Peyer's patch (tissue), 4 donors: Measurements from ENCODE around the gene SLC16A13. TPM values are rescaled to one million over a fixed set of nuclear protein-coding genes. Genes with fewer than 3 reads are reported as not detected.

ENCODE experiments used
- DNase-seq, 3 donors: peaks; one replicate each; pipeline ENCODE4 v3.0.0-alpha.2; 2017 to 2019
- H3K27ac ChIP-seq, 4 donors: fragments of 200-600 bp; sonication (generic); one replicate each; pipeline ENCODE4 v1.5.1; 2016 to 2019
- H3K27me3 ChIP-seq, 2 donors: fragments of 200-600 bp; sonication (generic); one replicate each; pipeline ENCODE4 v1.5.1; 2019
- H3K36me3 ChIP-seq, 3 donors: fragments of 200-600 bp; sonication (generic); one replicate each; pipeline ENCODE4 v1.5.1; 2016 to 2019
- H3K4me1 ChIP-seq, 4 donors: fragments of 200-600 bp; sonication (generic); one replicate each; pipeline ENCODE4 v1.5.1; 2016 to 2019
- H3K4me3 ChIP-seq, 4 donors: fragments of 200-600 bp; sonication (generic); 1 replicate in 3 of 4; 2 replicates in 1 of 4; pipeline ENCODE4 v1.5.1; 2016 to 2019; ENCODE audit warnings: mild to moderate bottlenecking in 1 of 4
- H3K9me3 ChIP-seq, 4 donors: fragments of 200-600 bp; sonication (generic); one replicate each; pipeline ENCODE4 v1.5.1; 2016 to 2019; ENCODE audit warnings: mild to moderate bottlenecking in 1 of 4
- POLR2A ChIP-seq, 2 donors: fragments of 450-650 bp; IDR thresholded peaks; one replicate each; pipeline ENCODE4 v1.5.1; 2017; ENCODE audit warnings: antibody characterized with exemption in 2 of 2, mild to moderate bottlenecking in 2 of 2, moderate library complexity in 2 of 2
- total RNA-seq, 4 donors: library from RNA; depleted of rRNA; stranded (reverse); fragments of >200 nt; gene quantifications; one replicate each; pipeline ENCODE4 v1.1.0, GENCODE V29; 2016
- TF ChIP-seq, protein P1 (sequence below), 6 experiments: fragments of 450-650 bp in 4 of 6; fragments of 200-600 bp in 2 of 6; sonication (generic) in 1 of 6; IDR thresholded peaks; one replicate each; pipeline ENCODE4 v1.5.1; 2017 to 2019; ENCODE audit warnings: antibody characterized with exemption in 6 of 6, mild to moderate bottlenecking in 3 of 6, moderate library complexity in 1 of 6

SLC16A13 gene
- total RNA-seq, 4 donors from 2014 or later, result 7.5 to 16.4 (median 8.8) TPM

DNA sequence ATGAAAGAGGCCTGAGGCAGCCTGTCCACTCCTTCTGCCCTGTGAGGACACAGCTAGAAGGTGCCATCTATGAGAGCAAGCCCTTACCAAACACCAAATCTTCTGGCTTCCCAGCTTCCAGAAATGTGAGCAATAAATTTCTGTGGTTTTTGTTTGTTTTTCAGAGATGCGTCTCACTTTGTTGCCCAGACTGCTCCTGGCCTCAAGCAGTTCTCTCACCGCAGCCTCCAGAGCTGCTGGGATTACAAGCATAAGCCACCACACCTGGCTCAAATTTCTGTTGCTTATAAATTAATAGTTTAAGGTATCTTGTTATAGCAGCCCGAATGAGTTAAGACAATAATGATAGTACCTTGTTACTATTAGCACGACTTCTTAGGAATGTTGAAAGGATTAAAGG, 20.6 kb downstream of the SLC16A13 start:
- DNase-seq, result no peak
- no peaks in the 10 kb centered on the region for H3K4me1 ChIP-seq
- no peaks in the 10 kb centered on the region for H3K36me3 ChIP-seq
- H3K27ac ChIP-seq, result no peak overlapping the region
- no peaks in the 10 kb centered on the region for H3K9me3 ChIP-seq
- TF ChIP-seq, protein P1, sequence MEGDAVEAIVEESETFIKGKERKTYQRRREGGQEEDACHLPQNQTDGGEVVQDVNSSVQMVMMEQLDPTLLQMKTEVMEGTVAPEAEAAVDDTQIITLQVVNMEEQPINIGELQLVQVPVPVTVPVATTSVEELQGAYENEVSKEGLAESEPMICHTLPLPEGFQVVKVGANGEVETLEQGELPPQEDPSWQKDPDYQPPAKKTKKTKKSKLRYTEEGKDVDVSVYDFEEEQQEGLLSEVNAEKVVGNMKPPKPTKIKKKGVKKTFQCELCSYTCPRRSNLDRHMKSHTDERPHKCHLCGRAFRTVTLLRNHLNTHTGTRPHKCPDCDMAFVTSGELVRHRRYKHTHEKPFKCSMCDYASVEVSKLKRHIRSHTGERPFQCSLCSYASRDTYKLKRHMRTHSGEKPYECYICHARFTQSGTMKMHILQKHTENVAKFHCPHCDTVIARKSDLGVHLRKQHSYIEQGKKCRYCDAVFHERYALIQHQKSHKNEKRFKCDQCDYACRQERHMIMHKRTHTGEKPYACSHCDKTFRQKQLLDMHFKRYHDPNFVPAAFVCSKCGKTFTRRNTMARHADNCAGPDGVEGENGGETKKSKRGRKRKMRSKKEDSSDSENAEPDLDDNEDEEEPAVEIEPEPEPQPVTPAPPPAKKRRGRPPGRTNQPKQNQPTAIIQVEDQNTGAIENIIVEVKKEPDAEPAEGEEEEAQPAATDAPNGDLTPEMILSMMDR (IDR thresholded peaks at IDR 0.05), result no peak
- TF ChIP-seq POLR2A (IDR thresholded peaks at IDR 0.05), result no peak
- no peak overlapping the region for H3K4me3 ChIP-seq
- no peaks in the 10 kb centered on the region for H3K27me3 ChIP-seq

DNA sequence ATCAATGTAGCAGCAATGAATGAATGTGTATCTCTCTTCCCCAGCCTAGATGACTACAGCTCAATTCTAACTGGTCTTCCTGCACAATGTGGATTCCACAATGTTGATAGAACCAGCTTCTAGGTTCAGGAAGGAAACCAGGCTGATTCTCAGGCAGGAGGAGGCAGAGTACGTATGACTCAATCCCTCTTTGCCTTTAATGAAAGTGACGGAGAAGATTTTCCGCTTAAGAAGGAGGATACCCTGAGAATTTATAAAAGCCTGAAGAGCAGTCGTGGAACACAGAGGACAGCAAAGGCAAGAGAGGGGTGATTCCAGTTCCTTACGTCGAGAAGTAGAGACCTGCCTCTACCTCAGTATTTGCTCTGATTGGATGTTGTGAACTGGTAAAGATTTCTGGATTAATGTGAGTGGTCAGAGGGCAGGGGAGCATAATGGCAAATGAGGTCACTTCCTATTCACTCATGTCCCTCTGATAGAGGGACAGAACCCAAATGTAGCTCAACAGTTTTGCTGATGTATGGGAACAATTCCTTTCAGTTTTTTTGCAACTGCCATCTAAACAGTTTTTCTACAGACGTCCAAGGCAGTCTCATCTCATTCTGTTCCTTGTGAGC, 23.1 kb downstream of the SLC16A13 start:
- TF ChIP-seq POLR2A (IDR thresholded peaks at IDR 0.05), result no peak
- TF ChIP-seq, protein P1 (IDR thresholded peaks at IDR 0.05), result no peak
- no peak for DNase-seq
- H3K9me3 ChIP-seq, result no peaks in the 10 kb centered on the region
- H3K4me3 ChIP-seq, result no peak overlapping the region
- H3K27me3 ChIP-seq, result no peaks in the 10 kb centered on the region
- H3K36me3 ChIP-seq, result no peaks in the 10 kb centered on the region
- no peak overlapping the region for H3K27ac ChIP-seq
- H3K4me1 ChIP-seq, result no peaks in the 10 kb centered on the region

DNA sequence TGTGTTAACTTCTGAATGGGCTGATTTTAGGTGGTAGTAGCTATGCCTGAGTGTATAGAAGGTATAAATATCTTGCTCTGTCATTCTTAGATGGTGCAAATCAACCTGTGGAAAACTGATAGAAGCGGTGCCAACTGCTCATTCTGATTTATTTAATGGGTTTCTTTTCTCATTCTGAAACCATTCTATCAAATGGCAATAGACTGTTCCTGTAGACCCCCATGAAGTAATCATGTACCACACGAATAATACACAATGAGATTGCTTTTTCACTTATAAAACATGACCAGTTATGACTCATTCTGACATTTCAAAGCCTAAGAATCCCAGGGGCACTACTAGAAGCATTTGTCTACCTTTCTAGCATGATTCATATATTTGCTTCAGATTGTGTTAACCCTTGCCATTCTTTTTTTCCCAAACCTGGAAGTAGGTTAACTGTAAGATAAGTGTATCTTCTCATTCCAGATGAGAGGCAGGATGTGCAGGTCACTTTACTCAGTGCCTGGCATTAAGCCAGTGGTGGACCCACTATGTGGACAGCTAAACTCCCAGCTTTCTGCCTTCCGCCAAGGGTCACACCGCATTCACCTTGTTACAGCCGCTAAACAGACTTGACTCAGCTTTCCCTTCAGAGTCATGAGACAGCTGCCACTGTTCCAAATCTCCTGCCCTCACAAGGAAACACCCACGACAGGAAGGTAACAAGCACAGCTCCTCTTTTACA, 24.5 kb downstream of the SLC16A13 start:
- H3K9me3 ChIP-seq, result no peaks in the 10 kb centered on the region
- H3K27me3 ChIP-seq, result no peaks in the 10 kb centered on the region
- H3K4me1 ChIP-seq, result no peaks in the 10 kb centered on the region
- DNase-seq, result no peak
- H3K36me3 ChIP-seq, result no peaks in the 10 kb centered on the region
- TF ChIP-seq POLR2A (IDR thresholded peaks at IDR 0.05), result no peak
- TF ChIP-seq, protein P1 (IDR thresholded peaks at IDR 0.05), result no peak
- no peak overlapping the region for H3K4me3 ChIP-seq
- H3K27ac ChIP-seq, result no peak overlapping the region

DNA sequence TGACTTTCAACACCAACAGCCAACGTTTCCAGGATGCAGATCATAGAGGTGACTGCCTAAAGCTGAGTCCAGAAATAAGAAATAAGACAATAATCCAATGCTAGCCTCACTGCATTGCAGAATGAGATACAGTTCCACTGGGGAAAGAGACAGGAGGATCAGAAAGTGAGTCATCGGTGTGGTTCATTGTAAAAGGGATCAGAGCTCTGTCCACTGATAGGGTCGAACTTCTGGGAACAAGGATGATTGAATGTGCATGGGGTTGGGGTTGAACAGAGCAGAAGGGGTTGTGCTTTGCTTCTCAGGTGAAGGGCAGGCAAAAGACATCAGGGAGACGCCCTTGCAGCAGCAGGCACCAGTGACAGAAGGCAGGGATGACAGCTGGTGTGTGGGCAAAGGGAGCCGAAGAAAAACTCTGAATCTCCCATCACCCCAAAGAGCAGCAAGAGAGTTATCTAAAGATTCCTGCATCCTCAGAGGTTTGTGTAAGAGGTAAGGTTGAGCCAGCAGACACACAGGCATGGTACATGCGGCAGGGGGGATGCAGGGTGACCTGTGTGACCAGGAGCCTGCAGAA, 27.8 kb downstream of the SLC16A13 start:
- Histone ChIP-seq H3K4me1 (no peaks in the 10 kb centered on the region), H3K9me3 (peaks cover 0 to 8% (median 2%) of the 10 kb centered on the region in 4 donors), H3K4me3 (no peak overlapping the region), H3K36me3 (no peaks in the 10 kb centered on the region), H3K27me3 (no peaks in the 10 kb centered on the region), H3K27ac (no peak overlapping the region)
- no peak for DNase-seq
- TF ChIP-seq, protein P1 (IDR thresholded peaks at IDR 0.05), result no peak
- TF ChIP-seq POLR2A (IDR thresholded peaks at IDR 0.05), result no peak

DNA sequence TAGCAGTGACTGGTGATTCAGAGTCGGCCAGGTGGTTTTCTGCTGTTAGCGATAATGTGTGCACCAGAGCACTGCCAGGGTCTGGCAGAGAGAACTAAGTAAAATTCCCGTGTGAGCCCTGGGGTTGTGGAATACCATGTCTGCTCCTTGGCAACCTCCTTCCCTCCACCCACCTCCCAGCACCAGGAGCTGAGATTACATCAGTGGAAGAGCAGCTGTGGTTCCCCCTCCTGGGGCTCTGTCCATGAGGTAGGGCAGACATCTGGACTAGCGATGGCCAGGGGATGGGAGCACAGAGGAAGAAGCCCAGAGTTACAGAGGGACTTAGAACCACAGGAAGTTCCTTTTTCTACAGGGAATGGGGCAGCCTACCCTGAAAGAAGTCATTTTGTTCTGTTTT, 28.4 kb downstream of the SLC16A13 start:
- Histone ChIP-seq H3K27ac (no peak overlapping the region), H3K9me3 (peaks cover 0 to 8% (median 2%) of the 10 kb centered on the region in 4 donors), H3K4me3 (no peak overlapping the region), H3K36me3 (no peaks in the 10 kb centered on the region), H3K4me1 (no peaks in the 10 kb centered on the region), H3K27me3 (no peaks in the 10 kb centered on the region)
- DNase-seq, result no peak
- TF ChIP-seq, protein P1 (IDR thresholded peaks at IDR 0.05), result no peak
- no peak for TF ChIP-seq POLR2A (IDR thresholded peaks at IDR 0.05)
